GM23248 (cell line): ENCODE data around the gene RXRA. TPM values are rescaled to one million over a fixed set of nuclear protein-coding genes. Genes with fewer than 3 reads are reported as not detected.

Source experiments
- DNase-seq: peaks from one replicate; pipeline ENCODE4 v3.0.0-alpha.2; 2015
- H2AFZ ChIP-seq: fragments of 200-600 bp; sonication (generic); 2 replicates; pipeline ENCODE4 v1.6.1; 2016; ENCODE audit warnings: antibody characterized with exemption
- H3F3A ChIP-seq: fragments of 200-600 bp; sonication (generic); 2 replicates; pipeline ENCODE4 v1.6.1; 2016; ENCODE audit warnings: mild to moderate bottlenecking, antibody characterized with exemption, mixed run types; ENCODE audit not compliant: insufficient read depth
- H3K27ac ChIP-seq: fragments of 200-600 bp; sonication (generic); 2 replicates; pipeline ENCODE4 v1.5.1; 2016; ENCODE audit warnings: mild to moderate bottlenecking
- H3K27me3 ChIP-seq: fragments of 200-600 bp; sonication (generic); replicated peaks from 2 replicates; pipeline ENCODE4 v1.6.1; 2016; ENCODE audit warnings: mild to moderate bottlenecking; ENCODE audit not compliant: insufficient read depth
- H3K36me3 ChIP-seq: fragments of 200-600 bp; sonication (generic); 2 replicates; pipeline ENCODE4 v1.6.1; 2016; ENCODE audit warnings: low read depth, mild to moderate bottlenecking
- H3K4me1 ChIP-seq: fragments of 200-600 bp; sonication (generic); 2 replicates; pipeline ENCODE4 v1.6.1; 2016; ENCODE audit warnings: mild to moderate bottlenecking; ENCODE audit not compliant: insufficient read depth
- H3K4me2 ChIP-seq: fragments of 200-600 bp; sonication (generic); one replicate; pipeline ENCODE4 v1.6.1; 2016; ENCODE audit warnings: mild to moderate bottlenecking; ENCODE audit not compliant: unreplicated experiment
- H3K4me3 ChIP-seq: fragments of 200-600 bp; sonication (generic); 2 replicates; pipeline ENCODE4 v1.5.1; 2016; ENCODE audit warnings: mild to moderate bottlenecking
- H3K79me2 ChIP-seq: fragments of 200-600 bp; sonication (generic); 2 replicates; pipeline ENCODE4 v1.6.1; 2016; ENCODE audit warnings: mild to moderate bottlenecking; ENCODE audit not compliant: insufficient read depth
- H3K9ac ChIP-seq: fragments of 200-600 bp; sonication (generic); 2 replicates; pipeline ENCODE4 v1.6.1; 2016; ENCODE audit warnings: mild to moderate bottlenecking
- H3K9me2 ChIP-seq: fragments of 200-600 bp; sonication (generic); 2 replicates; pipeline ENCODE4 v1.6.1; 2016; ENCODE audit warnings: mixed run types, mild to moderate bottlenecking, moderate library complexity; ENCODE audit not compliant: insufficient read depth
- H3K9me3 ChIP-seq: fragments of 200-600 bp; sonication (generic); one replicate; pipeline ENCODE4 v1.6.1; 2017; ENCODE audit warnings: low read depth
- H4K20me1 ChIP-seq: fragments of 200-600 bp; sonication (generic); 2 replicates; pipeline ENCODE4 v1.6.0; 2016; ENCODE audit not compliant: insufficient read depth
- EZH2 ChIP-seq: fragments of 200-600 bp; sonication (generic); IDR thresholded peaks from 2 replicates; pipeline ENCODE4 v1.6.1; 2018; ENCODE audit warnings: antibody characterized with exemption, mild to moderate bottlenecking; ENCODE audit not compliant: insufficient read depth, poor library complexity, severe bottlenecking
- EZH2phosphoT487 ChIP-seq: fragments of 200-600 bp; sonication (generic); IDR thresholded peaks from 2 replicates; pipeline ENCODE4 v1.6.1; 2018; ENCODE audit warnings: antibody characterized with exemption, moderate library complexity, mild to moderate bottlenecking, low read depth; ENCODE audit not compliant: insufficient read depth
- WGBS, 2 experiments: methylation state at CpG; one replicate each; pipeline ENCODE4 v1.1.6; 2015 to 2017; ENCODE audit warnings: low lambda C conversion rate in 2 of 2, low coverage in 1 of 2; ENCODE audit errors: missing lambda C conversion rate in 2 of 2; 5-methylcytosine and 5-hydroxymethylcytosine counted together
- in situ Hi-C: fragments of 300-500 bp; cut with MboI; formaldehyde crosslinking; loops from 2 replicates; pipeline ENCODE4 v1.15.0; 2020
- polyA plus RNA-seq: library from polyadenylated mRNA; unstranded; fragments of >200 nt; fragmentation: Nextera tagmentation; extraction: Ambion mirVana; gene quantifications from 2 replicates; pipeline ENCODE4 v1.2.1, GENCODE V29; 2016
- total RNA-seq: library from RNA; depleted of rRNA; stranded (reverse); fragments of >200 nt; shearing (Covaris generic); gene quantifications from 2 replicates; pipeline ENCODE4 v1.2.3, GENCODE V29; 2014

The RXRA gene
- total and polyA plus RNA-seq, 2 experiments from 2014 or later: 3.9 to 34.8 TPM

GRCh38 chr9:134429481-134429880, 103.2 kb downstream of the RXRA start:
- in situ Hi-C loops: loop anchor here (10.0 kb wide), 1 partner anchor 265 kb away; the partner anchor contains the start of gene RNU6ATAC
- no peak overlapping the region for H3K27ac ChIP-seq
- TF ChIP-seq EZH2phosphoT487 (no peak), EZH2 (no peak)
- no peaks in the 10 kb centered on the region for H3K9me3 ChIP-seq
- H3F3A ChIP-seq: peaks cover 11% of the 10 kb centered on the region; the same call in 1 of the 2 replicates
- no peaks in the 10 kb centered on the region for H4K20me1 ChIP-seq
- 94 to 97% methylated on average over 20 to 21 of the region's 21 CpGs for WGBS, 2 experiments
- no peaks in the 10 kb centered on the region for H3K79me2 ChIP-seq
- H2AFZ ChIP-seq: no peak overlapping the region
- 0 out of 2 replicates have a peak, but pooled peaks cover 11% of the 10 kb centered on the region for H3K36me3 ChIP-seq
- H3K4me1 ChIP-seq: peaks cover 13% of the 10 kb centered on the region; the same call in 1 of the 2 replicates
- H3K27me3 ChIP-seq: no peaks in the 10 kb centered on the region
- H3K9me2 ChIP-seq: no peaks in the 10 kb centered on the region
- no peak for DNase-seq
- no peak overlapping the region for H3K4me3 ChIP-seq
- no peak overlapping the region for H3K9ac ChIP-seq
- H3K4me2 ChIP-seq: no peak overlapping the region

GRCh38 chr9:134431095-134431494, 104.8 kb downstream of the RXRA start:
- H3K4me2 ChIP-seq: no peak overlapping the region
- in situ Hi-C loops: no loop called here
- WGBS, 2 experiments: 73 to 81% methylated on average over 6 of the region's 6 CpGs
- peaks cover 11% of the 10 kb centered on the region; the same call in 1 of the 2 replicates for H3F3A ChIP-seq
- no peak overlapping the region for H3K9ac ChIP-seq
- 0 out of 2 replicates have a peak, but pooled peaks cover 11% of the 10 kb centered on the region for H3K36me3 ChIP-seq
- H3K4me1 ChIP-seq: peaks cover 13% of the 10 kb centered on the region; the same call in 1 of the 2 replicates
- no peak overlapping the region for H3K27ac ChIP-seq
- no peak for TF ChIP-seq EZH2phosphoT487
- no peaks in the 10 kb centered on the region for H3K27me3 ChIP-seq
- DNase-seq: no peak
- no peaks in the 10 kb centered on the region for H3K9me3 ChIP-seq
- H4K20me1 ChIP-seq: no peaks in the 10 kb centered on the region
- H3K9me2 ChIP-seq: no peaks in the 10 kb centered on the region
- no peak overlapping the region for H3K4me3 ChIP-seq
- no peaks in the 10 kb centered on the region for H3K79me2 ChIP-seq
- no peak overlapping the region for H2AFZ ChIP-seq

- Histone ChIP-seq H3K9ac (no peak overlapping the region), H3K36me3 (0 out of 2 replicates have a peak, but pooled peaks cover 11% of the 10 kb centered on the region), H3K4me3 (no peak overlapping the region), H3K27ac (no peak overlapping the region), H4K20me1 (no peaks in the 10 kb centered on the region), H3K4me1 (peaks cover 13% of the 10 kb centered on the region; the same call in 1 of the 2 replicates), H3K4me2 (no peak overlapping the region), H3F3A (peaks cover 11% of the 10 kb centered on the region; the same call in 1 of the 2 replicates), H3K9me3 (no peaks in the 10 kb centered on the region), H3K9me2 (no peaks in the 10 kb centered on the region), H2AFZ (no peak overlapping the region), H3K79me2 (no peaks in the 10 kb centered on the region), H3K27me3 (no peaks in the 10 kb centered on the region)
- 79 to 80% methylated on average over 12 to 16 of the region's 16 CpGs for WGBS, 2 experiments
- no peak for DNase-seq
- TF ChIP-seq EZH2phosphoT487 (no peak), EZH2 (no peak)
- in situ Hi-C loops: no loop called here
These were observed 105.4 kb downstream of the RXRA start for GRCh38 chr9:134431626-134432025.

GRCh38 chr9:134432471-134432870, 106.2 kb downstream of the RXRA start:
- no peak for TF ChIP-seq EZH2
- no peak for TF ChIP-seq EZH2phosphoT487
- WGBS, 2 experiments: 52 to 62% methylated on average over 13 to 14 of the region's 14 CpGs
- H3K4me2 ChIP-seq: no peak overlapping the region
- 0 out of 2 replicates have a peak, but pooled peaks cover 11% of the 10 kb centered on the region for H3K36me3 ChIP-seq
- H4K20me1 ChIP-seq: no peaks in the 10 kb centered on the region
- peak overlapping the region; percentile 49 for H3K9ac ChIP-seq
- no peaks in the 10 kb centered on the region for H3K79me2 ChIP-seq
- no peaks in the 10 kb centered on the region for H3K9me3 ChIP-seq
- peak; percentile 18 for DNase-seq
- no peak overlapping the region for H2AFZ ChIP-seq
- H3K4me3 ChIP-seq: no peak overlapping the region
- H3K27me3 ChIP-seq: no peaks in the 10 kb centered on the region
- H3K9me2 ChIP-seq: no peaks in the 10 kb centered on the region
- peaks cover 11% of the 10 kb centered on the region; the same call in 1 of the 2 replicates for H3F3A ChIP-seq
- peak overlapping the region; percentile 35 for H3K27ac ChIP-seq
- peaks cover 13% of the 10 kb centered on the region; the same call in 1 of the 2 replicates for H3K4me1 ChIP-seq
- in situ Hi-C loops: no loop called here

GRCh38 chr9:134433101-134433500, 106.8 kb downstream of the RXRA start:
- Histone ChIP-seq H3K4me3 (no peak overlapping the region), H3K4me2 (no peak overlapping the region), H3F3A (peaks cover 11% of the 10 kb centered on the region; the same call in 1 of the 2 replicates), H3K79me2 (no peaks in the 10 kb centered on the region), H3K27ac (peak overlapping the region; percentile 35), H3K36me3 (0 out of 2 replicates have a peak, but pooled peaks cover 11% of the 10 kb centered on the region), H3K27me3 (no peaks in the 10 kb centered on the region), H3K9ac (peak overlapping the region; percentile 49), H3K9me2 (no peaks in the 10 kb centered on the region), H4K20me1 (no peaks in the 10 kb centered on the region), H3K9me3 (no peaks in the 10 kb centered on the region), H2AFZ (no peak overlapping the region), H3K4me1 (peaks cover 13% of the 10 kb centered on the region; the same call in 1 of the 2 replicates)
- TF ChIP-seq EZH2phosphoT487 (no peak), EZH2 (no peak)
- DNase-seq: peak; percentile 83
- WGBS, 2 experiments: 27 to 29% methylated on average over 14 of the region's 14 CpGs
- in situ Hi-C loops: no loop called here
